Gastroesophageal sphincter (tissue), 3 donors: Measurements from ENCODE around the gene RALA.

ENCODE experiments used
- CTCF ChIP-seq, 4 experiments: fragments of 200-600 bp in 2 of 4; fragments of 450-650 bp in 2 of 4; sonication (generic) in 1 of 4; IDR thresholded peaks; one replicate each; pipeline ENCODE4 v1.5.1; 2017 to 2019; ENCODE audit warnings: antibody characterized with exemption in 4 of 4, mild to moderate bottlenecking in 2 of 4, moderate library complexity in 2 of 4
- EP300 ChIP-seq: sonication (generic); formaldehyde crosslinking; IDR thresholded peaks from one replicate; pipeline ENCODE4 v1.6.1; 2017; ENCODE audit warnings: antibody characterized with exemption, mild to moderate bottlenecking
- POLR2A ChIP-seq, 2 donors: fragments of 450-650 bp; IDR thresholded peaks; one replicate each; pipeline ENCODE4 v1.6.1; 2017; ENCODE audit warnings: antibody characterized with exemption in 2 of 2, mild to moderate bottlenecking in 2 of 2, moderate library complexity in 1 of 2

GRCh38 chr7:39745320-39745719 lies 121.9 kb downstream of the RALA start:
- no peak for TF ChIP-seq CTCF (IDR thresholded peaks at IDR 0.05)
- no peak for TF ChIP-seq POLR2A (IDR thresholded peaks at IDR 0.05)
- TF ChIP-seq EP300, result no peak
